HG03280 (cell line): ENCODE results near the gene FPGS.
A peak's percentile ranks its signal among the peaks of the same experiment; 100 is the strongest.

Experiments used
- ATAC-seq: cut with Tn5 transposase; IDR thresholded peaks from one replicate; pipeline ENCODE4 v1.9.1; 2021; ENCODE audit warnings: mild to moderate bottlenecking, moderate library complexity; ENCODE audit not compliant: unreplicated experiment

The FPGS gene

GRCh38 chr9:127785933-127786772 is 16.5 kb upstream of the FPGS start, which contains the start of gene CDK9:
CDK9 (plus strand) TSS chr9:127786034; CDS start chr9:127786149, 115 bp downstream.
- peak; percentile 69 for ATAC-seq

- ATAC-seq = no peak
These were observed 15.9 kb upstream of the FPGS start for GRCh38 chr9:127786773-127787104.

GRCh38 chr9:127788337-127789011 is 14.2 kb upstream of the FPGS start:
- ATAC-seq = no peak

- no peak for ATAC-seq
These were observed 13.5 kb upstream of the FPGS start for GRCh38 chr9:127789179-127789578.

GRCh38 chr9:127790094-127790855 is 12.4 kb upstream of the FPGS start:
- ATAC-seq = no peak

- ATAC-seq = no peak
These were observed 11.6 kb upstream of the FPGS start for GRCh38 chr9:127791085-127791484.

- no peak for ATAC-seq
These were observed 10.2 kb upstream of the FPGS start for GRCh38 chr9:127792417-127793031.

- no peak for ATAC-seq
These were observed 9.5 kb upstream of the FPGS start for GRCh38 chr9:127793093-127793708.

GRCh38 chr9:127794001-127794791 is 8.5 kb upstream of the FPGS start:
- no peak for ATAC-seq

- ATAC-seq = no peak
These were observed 6.4 kb upstream of the FPGS start for GRCh38 chr9:127796225-127796813.

- ATAC-seq = no peak
These were observed 5.8 kb upstream of the FPGS start for GRCh38 chr9:127796852-127797370.

- ATAC-seq = no peak
These were observed 617 bp upstream of the FPGS start for GRCh38 chr9:127801955-127802575.

- ATAC-seq = no peak
These were observed 1.0 kb downstream of the FPGS start for GRCh38 chr9:127803507-127804352.

- no peak for ATAC-seq
These were observed 2.9 kb downstream of the FPGS start for GRCh38 chr9:127805620-127806019.

- no peak for ATAC-seq
These were observed 4.2 kb downstream of the FPGS start for GRCh38 chr9:127806871-127807270.

GRCh38 chr9:127808347-127809001 is 5.8 kb downstream of the FPGS start:
- ATAC-seq = no peak

- no peak for ATAC-seq
These were observed 6.4 kb downstream of the FPGS start for GRCh38 chr9:127809002-127809539.
